Parathyroid adenoma (tissue), 2 donors: ENCODE measurements around the gene CTTNBP2.

Experiments used
- H2AFZ ChIP-seq: fragments of 300-600 bp; sonication (generic); one replicate; pipeline ENCODE4 v1.7.0; 2017; ENCODE audit warnings: antibody characterized with exemption, mild to moderate bottlenecking
- H3K27ac ChIP-seq: fragments of 300-600 bp; sonication (generic); one replicate; pipeline ENCODE4 v1.7.0; 2017
- H3K27me3 ChIP-seq: fragments of 300-600 bp; sonication (generic); one replicate; pipeline ENCODE4 v1.7.0; 2017; ENCODE audit warnings: low read length; ENCODE audit not compliant: control insufficient read depth, insufficient read depth
- H3K36me3 ChIP-seq: fragments of 300-600 bp; sonication (generic); one replicate; pipeline ENCODE4 v1.7.0; 2017; ENCODE audit warnings: low read length; ENCODE audit not compliant: control insufficient read depth, insufficient read depth
- H3K4me1 ChIP-seq: fragments of 300-600 bp; sonication (generic); one replicate; pipeline ENCODE4 v1.7.0; 2017; ENCODE audit warnings: control low read depth
- H3K4me2 ChIP-seq: fragments of 300-600 bp; sonication (generic); one replicate; pipeline ENCODE4 v1.7.0; 2017; ENCODE audit warnings: low read length
- H3K4me3 ChIP-seq: fragments of 300-600 bp; sonication (generic); one replicate; pipeline ENCODE4 v1.7.0; 2017; ENCODE audit warnings: low read depth, low read length
- H3K79me2 ChIP-seq: fragments of 300-600 bp; sonication (generic); one replicate; pipeline ENCODE4 v1.7.0; 2017; ENCODE audit warnings: control low read depth
- H3K9ac ChIP-seq: fragments of 300-600 bp; sonication (generic); one replicate; pipeline ENCODE4 v1.7.0; 2017; ENCODE audit warnings: mild to moderate bottlenecking
- H3K9me3 ChIP-seq: fragments of 300-600 bp; sonication (generic); one replicate; pipeline ENCODE4 v1.7.0; 2017; ENCODE audit warnings: low read length; ENCODE audit not compliant: control insufficient read depth
- TF ChIP-seq, protein P1 (sequence below): fragments of 300-600 bp; sonication (generic); IDR thresholded peaks from one replicate; pipeline ENCODE4 v1.7.0; 2017; ENCODE audit warnings: antibody characterized with exemption, mild to moderate bottlenecking
- donor health status: primary hyperparathyroidism.

Gene CTTNBP2

DNA sequence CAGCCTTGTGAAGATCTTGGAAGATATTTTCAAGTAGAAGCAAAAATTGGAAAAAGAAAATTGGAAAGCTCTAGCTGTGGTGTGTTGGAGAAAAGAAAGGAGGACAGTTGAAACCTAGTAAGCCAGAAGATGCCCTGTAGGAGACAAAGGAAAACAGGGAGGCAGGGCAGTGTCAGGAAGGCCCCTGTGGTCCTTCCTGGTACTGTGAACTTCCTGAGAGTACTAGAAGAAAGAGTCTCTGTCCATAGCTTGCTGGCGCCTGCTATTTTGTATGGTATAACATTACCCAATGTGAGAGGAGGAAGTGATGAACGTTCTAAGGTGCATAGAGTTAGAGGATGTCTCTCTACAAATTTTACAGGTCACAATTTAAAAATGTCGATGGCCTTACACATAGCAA is 183.1 kb downstream of the CTTNBP2 start:
- H3K9ac ChIP-seq, result no peak overlapping the region
- H2AFZ ChIP-seq, result no peak overlapping the region
- TF ChIP-seq, protein P1, sequence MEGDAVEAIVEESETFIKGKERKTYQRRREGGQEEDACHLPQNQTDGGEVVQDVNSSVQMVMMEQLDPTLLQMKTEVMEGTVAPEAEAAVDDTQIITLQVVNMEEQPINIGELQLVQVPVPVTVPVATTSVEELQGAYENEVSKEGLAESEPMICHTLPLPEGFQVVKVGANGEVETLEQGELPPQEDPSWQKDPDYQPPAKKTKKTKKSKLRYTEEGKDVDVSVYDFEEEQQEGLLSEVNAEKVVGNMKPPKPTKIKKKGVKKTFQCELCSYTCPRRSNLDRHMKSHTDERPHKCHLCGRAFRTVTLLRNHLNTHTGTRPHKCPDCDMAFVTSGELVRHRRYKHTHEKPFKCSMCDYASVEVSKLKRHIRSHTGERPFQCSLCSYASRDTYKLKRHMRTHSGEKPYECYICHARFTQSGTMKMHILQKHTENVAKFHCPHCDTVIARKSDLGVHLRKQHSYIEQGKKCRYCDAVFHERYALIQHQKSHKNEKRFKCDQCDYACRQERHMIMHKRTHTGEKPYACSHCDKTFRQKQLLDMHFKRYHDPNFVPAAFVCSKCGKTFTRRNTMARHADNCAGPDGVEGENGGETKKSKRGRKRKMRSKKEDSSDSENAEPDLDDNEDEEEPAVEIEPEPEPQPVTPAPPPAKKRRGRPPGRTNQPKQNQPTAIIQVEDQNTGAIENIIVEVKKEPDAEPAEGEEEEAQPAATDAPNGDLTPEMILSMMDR, result no peak
- H3K27ac ChIP-seq, result no peak overlapping the region
- H3K79me2 ChIP-seq, result no peaks in the 10 kb centered on the region
- H3K4me1 ChIP-seq, result no peaks in the 10 kb centered on the region
- no peaks in the 10 kb centered on the region for H3K36me3 ChIP-seq
- no peaks in the 10 kb centered on the region for H3K27me3 ChIP-seq
- H3K4me3 ChIP-seq, result no peak overlapping the region
- no peaks in the 10 kb centered on the region for H3K9me3 ChIP-seq
- H3K4me2 ChIP-seq, result no peak overlapping the region

- Histone ChIP-seq H2AFZ (no peak overlapping the region), H3K36me3 (no peaks in the 10 kb centered on the region), H3K9me3 (no peaks in the 10 kb centered on the region), H3K27ac (no peak overlapping the region), H3K4me3 (no peak overlapping the region), H3K9ac (no peak overlapping the region), H3K4me1 (no peaks in the 10 kb centered on the region), H3K27me3 (no peaks in the 10 kb centered on the region), H3K79me2 (no peaks in the 10 kb centered on the region), H3K4me2 (no peak overlapping the region)
- TF ChIP-seq, protein P1, result no peak
These were observed 183.8 kb downstream of the CTTNBP2 start for GRCh38 chr7:117689406-117689805.

DNA sequence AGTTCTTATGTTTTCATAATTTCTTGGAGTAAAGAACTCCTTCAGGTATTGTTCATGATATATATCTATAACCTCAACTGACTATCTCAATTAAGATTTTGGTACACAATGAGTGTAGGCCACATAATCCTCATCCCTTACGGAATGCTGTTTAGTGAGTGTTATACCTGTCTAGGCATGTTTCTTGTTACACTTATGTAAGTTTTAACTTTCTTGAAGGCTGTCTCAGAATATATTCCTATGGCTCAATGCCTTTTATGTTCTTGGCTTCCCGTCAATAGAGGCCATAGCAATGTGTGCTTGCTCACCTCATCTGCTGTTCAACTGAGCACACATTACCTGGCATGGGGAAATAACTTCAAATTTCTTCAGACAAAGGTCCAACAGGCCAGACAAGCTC is 185.1 kb downstream of the CTTNBP2 start:
- no peaks in the 10 kb centered on the region for H3K79me2 ChIP-seq
- H3K9me3 ChIP-seq, result no peaks in the 10 kb centered on the region
- no peak overlapping the region for H2AFZ ChIP-seq
- H3K36me3 ChIP-seq, result no peaks in the 10 kb centered on the region
- H3K4me3 ChIP-seq, result no peak overlapping the region
- H3K4me1 ChIP-seq, result no peaks in the 10 kb centered on the region
- H3K9ac ChIP-seq, result no peak overlapping the region
- TF ChIP-seq, protein P1, result no peak
- no peak overlapping the region for H3K4me2 ChIP-seq
- no peaks in the 10 kb centered on the region for H3K27me3 ChIP-seq
- H3K27ac ChIP-seq, result no peak overlapping the region

DNA sequence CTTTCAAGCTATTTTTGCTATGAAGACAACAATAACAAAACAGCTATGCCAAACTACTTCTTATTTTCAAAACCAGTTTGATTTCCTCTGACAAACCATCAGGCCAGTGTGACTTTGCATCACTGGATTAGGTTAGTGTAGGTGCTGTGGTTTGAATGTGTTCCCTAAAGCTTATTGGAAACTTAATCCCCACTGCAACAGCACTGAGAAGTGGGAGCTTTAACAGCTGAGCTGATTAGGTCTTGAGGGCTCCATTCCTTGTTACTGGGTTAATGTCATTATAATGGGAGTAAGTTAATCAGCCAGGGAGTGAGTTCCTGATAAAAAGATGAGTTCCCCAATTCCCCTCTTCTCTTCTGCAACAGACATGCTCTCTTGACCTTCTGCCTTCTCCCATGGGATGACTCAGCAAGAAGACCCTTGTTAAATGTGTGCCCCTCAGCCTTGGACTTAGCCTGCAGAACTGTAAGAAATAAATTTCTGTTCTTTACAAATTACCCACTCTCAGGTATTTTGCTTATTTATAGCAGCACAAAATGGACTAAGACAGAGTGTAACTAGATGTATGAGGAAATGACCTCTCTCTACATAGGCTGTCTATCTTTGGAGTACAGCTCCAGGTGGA is 186.8 kb downstream of the CTTNBP2 start:
- no peak overlapping the region for H3K27ac ChIP-seq
- no peaks in the 10 kb centered on the region for H3K79me2 ChIP-seq
- H3K36me3 ChIP-seq, result no peaks in the 10 kb centered on the region
- no peaks in the 10 kb centered on the region for H3K4me1 ChIP-seq
- H3K9me3 ChIP-seq, result no peaks in the 10 kb centered on the region
- no peaks in the 10 kb centered on the region for H3K27me3 ChIP-seq
- H3K9ac ChIP-seq, result no peak overlapping the region
- TF ChIP-seq, protein P1, result no peak
- H2AFZ ChIP-seq, result no peak overlapping the region
- no peak overlapping the region for H3K4me3 ChIP-seq
- H3K4me2 ChIP-seq, result no peak overlapping the region

- Histone ChIP-seq H3K4me1 (no peaks in the 10 kb centered on the region), H3K4me3 (no peak overlapping the region), H3K27ac (no peak overlapping the region), H3K4me2 (no peak overlapping the region), H3K9me3 (no peaks in the 10 kb centered on the region), H3K79me2 (no peaks in the 10 kb centered on the region), H3K27me3 (no peaks in the 10 kb centered on the region), H3K9ac (no peak overlapping the region), H3K36me3 (no peaks in the 10 kb centered on the region), H2AFZ (no peak overlapping the region)
- TF ChIP-seq, protein P1, result no peak
These were observed 187.4 kb downstream of the CTTNBP2 start for GRCh38 chr7:117685795-117686194.
